Dermis blood vessel endothelial cell (primary cell): ENCODE data around the gene ELK4. TPM values are rescaled to one million over a fixed set of nuclear protein-coding genes. Genes with fewer than 3 reads are reported as not detected.

Experiments
- DNase-seq: peaks from one replicate; pipeline ENCODE4 v3.0.0; 2010
- total RNA-seq: library from RNA; depleted of rRNA; stranded (reverse); fragments of >200 nt; gene quantifications from 2 replicates; pipeline ENCODE4 v1.2.3, GENCODE V29; 2014

ELK4 gene
- total RNA-seq, 1 donor from 2014 or later = 33.4 TPM

- peak; percentile 38 for DNase-seq
Measured at GRCh38 chr1:205629751-205630150, 2.1 kb downstream of the ELK4 start.

- no peak for DNase-seq
Measured at GRCh38 chr1:205627956-205628355, 3.9 kb downstream of the ELK4 start.

DNA sequence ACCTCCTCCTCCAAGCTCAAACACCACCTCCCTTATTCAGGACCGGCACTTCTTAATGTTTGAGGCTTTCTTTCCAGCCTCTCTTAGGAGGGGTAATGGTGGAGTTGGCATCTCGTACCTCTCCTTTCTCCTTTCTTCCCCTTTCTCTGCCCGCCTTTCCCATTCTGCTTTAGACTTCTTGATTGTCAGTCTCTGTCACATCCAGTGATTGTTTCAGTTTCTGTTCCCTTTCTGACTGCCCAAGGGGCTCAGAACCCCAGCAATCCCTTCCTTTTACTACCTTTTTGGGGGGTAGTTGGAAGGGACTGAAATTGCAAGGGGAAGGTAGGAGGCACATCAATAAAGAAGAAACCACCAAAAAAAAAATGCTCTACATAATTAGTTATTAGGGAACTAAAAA, 5.6 kb downstream of the ELK4 start:
- DNase-seq = no peak

- no peak for DNase-seq
Measured at GRCh38 chr1:205623646-205624045, 8.2 kb downstream of the ELK4 start.

GRCh38 chr1:205620269-205620668, 11.5 kb downstream of the ELK4 start:
- DNase-seq = no peak

- DNase-seq = no peak
Measured at GRCh38 chr1:205619376-205619775, 12.4 kb downstream of the ELK4 start.

DNA sequence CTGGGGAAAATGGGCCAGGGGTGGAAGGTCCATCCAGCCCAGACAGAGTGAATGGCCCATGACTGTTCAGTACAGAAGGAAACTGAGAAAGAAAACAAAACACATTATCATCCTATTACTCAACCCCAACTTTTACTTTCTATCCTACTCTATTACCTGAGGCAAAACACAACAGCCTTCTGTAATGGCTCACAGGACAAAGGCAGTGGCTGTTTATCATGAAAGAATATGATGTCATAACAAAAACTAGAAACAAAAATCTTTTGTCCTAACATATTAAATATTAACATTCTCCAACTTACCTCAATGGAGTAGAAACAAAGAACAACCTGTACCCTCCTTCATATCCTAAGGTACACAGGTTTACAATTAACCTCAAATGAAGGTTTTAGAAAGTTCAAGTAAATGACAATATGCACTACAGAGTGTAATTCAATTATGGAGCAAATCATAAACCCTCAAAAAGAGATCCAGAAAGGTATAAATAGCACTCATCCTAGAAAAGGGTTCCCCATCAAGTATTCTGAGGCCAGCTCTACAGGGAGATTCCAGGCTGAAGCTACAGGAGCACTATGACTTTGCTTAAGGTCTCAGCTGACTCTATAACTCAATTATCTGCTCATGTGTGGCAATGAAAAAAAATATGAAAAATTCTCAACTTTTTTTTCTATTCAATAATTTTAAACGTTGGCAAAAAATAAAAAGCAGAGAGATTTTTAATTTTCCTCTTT, 15.1 kb downstream of the ELK4 start:
- DNase-seq = no peak

DNA sequence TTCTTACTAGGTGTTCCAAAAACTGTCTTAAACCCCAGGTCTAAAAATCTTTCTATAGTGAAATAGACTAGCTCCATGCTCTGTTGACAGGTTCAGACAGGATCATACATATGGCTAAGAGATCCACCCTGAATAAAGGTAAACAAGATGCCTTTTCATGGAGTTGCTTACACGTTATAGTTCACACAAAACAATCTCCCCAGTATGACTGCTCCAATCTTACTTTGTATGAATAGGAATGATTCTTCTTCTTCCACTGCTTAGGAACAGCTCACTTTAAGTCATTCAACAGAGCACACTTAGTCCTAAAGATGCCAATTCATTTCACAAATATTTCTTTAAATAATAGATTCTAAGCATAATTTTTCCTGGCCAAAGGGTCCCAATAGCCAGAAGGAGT, 16.0 kb downstream of the ELK4 start:
- no peak for DNase-seq

DNA sequence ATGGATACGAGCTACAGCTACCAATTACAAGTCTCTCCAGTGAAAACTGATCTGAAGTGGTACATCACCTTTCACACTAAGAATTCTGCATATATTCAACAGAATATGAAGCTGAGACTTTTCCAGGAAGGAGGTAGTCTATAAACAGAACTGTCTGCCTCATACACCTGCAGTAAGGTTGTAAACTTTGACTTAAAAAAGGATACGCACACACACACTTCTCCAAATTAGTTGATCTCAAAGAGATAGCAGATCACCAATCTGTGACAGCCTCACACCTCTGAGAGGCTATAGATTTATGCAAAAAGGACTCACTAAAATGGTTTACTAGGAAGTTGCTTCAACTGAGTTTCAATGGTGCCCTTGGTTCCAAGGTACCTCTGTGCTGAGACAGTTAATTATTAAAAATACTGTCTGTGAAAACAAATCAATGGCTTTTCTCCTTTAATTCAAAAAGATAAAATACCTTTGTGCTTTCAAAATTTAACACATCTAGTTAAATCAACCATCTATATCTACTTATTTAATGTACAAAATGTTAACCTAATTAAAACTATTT, 17.9 kb downstream of the ELK4 start:
- no peak for DNase-seq

GRCh38 chr1:205612556-205612955, 19.3 kb downstream of the ELK4 start:
- no peak for DNase-seq

GRCh38 chr1:205612104-205612503, 19.7 kb downstream of the ELK4 start:
- DNase-seq = no peak

DNA sequence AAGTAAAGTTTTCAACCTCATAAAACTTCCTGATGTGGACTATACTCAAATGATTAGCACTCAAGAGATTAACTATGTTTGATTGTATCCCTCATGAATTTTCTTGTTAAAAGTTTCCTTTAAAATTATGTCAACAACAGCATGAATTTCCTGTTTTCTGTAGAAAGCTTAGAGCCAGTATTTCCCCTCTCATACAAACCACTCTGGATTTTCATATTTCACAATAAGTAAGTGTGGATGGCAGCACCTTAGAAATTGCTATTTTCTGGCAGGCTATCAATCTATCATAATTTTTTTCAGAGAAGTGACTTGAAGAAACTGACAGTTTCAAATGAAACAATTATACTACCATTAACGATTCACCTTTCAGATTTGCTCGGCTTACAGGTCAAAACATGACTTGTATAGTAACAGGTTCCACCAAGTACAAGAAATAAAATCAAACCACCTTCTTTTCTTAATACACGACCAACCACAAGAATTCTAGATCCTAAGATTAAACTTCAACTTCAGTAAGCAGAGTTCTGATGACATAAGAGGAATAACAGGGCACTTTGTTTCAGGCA, 20.8 kb downstream of the ELK4 start:
- peak; percentile 27 for DNase-seq

- peak; percentile 83 for DNase-seq
Measured at GRCh38 chr1:205610036-205610435, 21.8 kb downstream of the ELK4 start.

DNA sequence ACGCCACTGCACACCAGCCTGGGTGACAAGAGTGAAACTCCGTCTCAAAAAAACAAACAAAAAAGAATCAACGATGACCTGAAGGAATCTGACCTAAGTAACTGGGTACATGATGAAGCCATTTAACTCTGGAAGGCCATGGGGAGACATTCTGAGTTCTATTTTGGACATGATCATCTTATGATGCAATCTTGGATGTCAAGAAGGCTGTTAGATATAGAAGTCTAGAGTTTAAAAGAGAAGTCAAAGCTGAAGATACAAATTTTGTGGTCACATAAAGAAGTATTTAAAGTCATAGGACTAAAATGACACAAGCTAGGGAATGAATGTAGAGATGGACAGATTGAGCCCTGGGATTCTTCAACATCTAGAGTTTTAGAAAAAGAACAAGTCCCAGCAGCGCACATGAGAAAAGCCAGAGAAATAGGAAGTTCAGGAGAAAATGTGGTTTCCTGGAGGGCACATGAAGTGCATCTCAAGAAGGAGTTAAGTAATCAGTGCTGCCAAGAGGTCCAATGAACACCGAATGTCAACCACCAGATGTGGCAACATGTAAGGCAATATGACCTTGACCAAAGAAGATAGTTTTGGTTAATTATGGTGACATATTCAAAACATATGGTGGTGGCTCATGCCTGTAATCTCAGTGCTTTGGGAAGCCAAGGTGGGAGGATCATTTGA, 26.8 kb downstream of the ELK4 start:
- DNase-seq = no peak

DNA sequence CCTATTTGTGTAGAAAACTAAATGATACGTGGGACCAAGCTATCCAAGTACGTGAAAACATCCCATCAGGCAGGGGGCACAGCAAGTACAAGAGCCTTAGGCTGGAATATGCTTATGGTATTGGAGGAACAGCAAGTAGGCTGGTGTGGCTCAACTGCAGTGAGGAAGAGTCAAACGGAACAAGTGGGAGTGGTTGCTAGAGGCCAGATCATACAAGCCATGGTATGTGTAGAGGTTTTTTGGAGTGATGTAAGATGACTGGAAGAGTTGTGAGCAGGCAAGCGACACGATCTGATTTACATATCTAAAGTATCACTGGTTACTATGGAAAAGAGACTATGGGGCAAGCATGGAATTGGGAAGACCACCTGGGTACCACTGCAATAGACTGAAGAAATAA, 27.8 kb downstream of the ELK4 start:
- DNase-seq = no peak

DNA sequence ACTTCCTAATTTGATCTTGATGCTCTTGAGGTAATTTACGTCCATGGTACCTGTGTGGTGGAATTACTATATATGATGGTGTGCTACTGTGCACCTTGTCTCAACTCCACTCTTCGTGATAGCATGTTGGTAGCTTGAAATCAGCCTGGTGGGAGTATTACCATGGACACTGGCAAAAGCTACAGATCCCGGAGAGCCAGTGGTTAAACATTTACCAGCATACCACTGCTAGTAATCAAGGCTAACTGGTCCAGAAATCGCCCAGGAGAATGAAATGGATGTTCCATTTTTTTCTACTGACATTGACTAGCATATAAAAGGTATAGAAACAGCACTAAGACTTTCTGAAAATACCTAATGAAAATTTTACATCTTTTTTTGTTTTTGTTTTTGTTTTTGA, 30.6 kb downstream of the ELK4 start:
- DNase-seq = no peak

DNA sequence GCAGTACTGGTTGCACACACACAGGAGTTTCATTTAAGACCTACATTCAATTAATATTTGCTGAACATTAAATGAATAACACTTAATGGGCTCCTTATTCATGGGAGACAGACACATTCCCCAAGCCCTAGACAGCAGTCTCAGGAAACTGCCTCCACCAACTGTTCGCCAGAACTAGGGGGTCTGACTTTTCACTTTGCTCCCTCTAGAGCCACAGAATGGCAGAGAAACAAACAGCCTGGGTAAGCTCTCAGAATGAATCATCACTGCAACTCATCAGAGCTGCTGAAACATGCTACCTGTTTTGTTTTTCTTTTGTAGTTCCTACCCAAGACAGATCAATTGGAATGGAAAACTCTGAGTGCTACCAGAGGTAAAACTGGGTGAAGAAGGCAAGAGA, 31.7 kb downstream of the ELK4 start:
- peak; percentile 88 for DNase-seq

DNA sequence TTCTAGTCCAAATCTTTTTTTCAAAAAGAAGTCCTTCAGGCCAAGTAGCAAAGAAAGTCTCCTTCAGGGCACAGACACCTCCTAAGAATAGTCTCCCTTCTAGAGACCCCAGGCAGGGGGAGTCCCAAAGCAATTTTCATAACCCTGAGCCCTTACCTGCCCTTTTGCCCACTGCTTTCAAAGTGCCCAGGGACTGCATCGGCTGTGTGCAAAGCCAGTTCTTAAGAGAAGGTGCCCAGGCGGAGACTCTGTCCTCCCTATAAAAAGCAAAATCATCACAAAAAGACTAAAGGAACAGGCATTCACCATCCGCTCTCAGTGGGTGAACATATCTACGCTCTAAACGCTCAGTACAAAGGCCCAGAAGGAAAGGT, 32.2 kb downstream of the ELK4 start:
- no peak for DNase-seq

- peak; percentile 99 for DNase-seq
Measured at GRCh38 chr1:205598841-205599668, 32.8 kb downstream of the ELK4 start.

DNA sequence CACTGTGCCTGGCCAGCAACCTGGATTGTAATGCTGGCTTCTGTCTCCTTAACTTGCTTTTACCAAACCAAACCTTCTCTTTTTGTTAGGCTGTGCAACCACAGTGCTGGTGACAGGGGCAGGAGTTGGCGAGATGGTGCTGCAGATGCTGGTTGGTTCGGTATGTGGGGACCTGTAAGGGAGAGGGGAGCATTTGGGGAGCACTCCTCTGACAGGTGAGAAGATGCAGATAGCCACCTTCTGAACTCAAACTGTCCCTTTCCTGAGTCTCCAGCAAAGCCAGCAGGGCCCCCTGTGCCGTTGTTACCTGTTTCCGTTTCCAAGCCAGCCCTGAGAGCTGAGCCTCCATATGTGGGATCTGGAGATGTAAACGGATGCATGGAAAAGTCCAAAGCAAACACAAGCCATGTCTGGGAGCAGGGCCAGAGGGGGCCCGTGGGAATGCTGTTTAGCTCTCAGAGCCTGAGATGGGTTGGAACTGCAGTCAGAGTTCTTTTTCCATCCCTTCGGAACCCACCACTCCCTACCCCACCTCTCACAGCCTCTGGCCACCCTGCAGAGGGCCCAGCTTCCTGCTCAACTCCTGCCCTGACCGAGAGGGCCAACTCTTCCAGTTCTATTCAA, 34.0 kb downstream of the ELK4 start:
- peak; percentile 89 for DNase-seq

- DNase-seq = no peak
Measured at GRCh38 chr1:205596876-205597275, 34.9 kb downstream of the ELK4 start.

GRCh38 chr1:205595861-205596260, 36.0 kb downstream of the ELK4 start:
- no peak for DNase-seq

DNA sequence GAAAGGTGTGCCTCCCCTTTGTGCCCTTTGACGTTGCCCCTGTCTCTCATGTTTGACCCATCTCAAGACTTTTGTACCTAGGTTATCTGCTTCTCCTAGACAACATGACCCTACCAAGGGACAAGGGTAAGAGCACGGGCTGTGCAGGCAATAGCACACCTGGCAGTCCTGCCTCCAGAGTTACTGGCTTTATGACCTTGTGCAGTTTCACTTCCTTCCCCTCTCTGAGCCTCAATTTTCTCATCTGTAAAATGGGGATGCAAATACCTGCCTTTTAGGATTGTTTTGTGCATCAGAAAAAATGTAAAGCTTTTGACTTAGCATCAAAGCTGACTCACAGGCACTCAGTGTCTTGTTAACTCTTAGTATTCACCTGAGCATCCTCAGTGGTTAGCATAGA, 36.4 kb downstream of the ELK4 start:
- no peak for DNase-seq
